MM.1S (cell line): Measurements from ENCODE around the gene PDE1C.

ENCODE experiments used
- DNase-seq: peaks from one replicate; pipeline ENCODE4 v3.0.0-alpha.2; 2015
- H2AFZ ChIP-seq: fragments of 300-600 bp; sonication (generic); 2 replicates; pipeline ENCODE4 v1.6.0; 2016; ENCODE audit warnings: antibody characterized with exemption, low read length
- H3F3A ChIP-seq: fragments of 300-600 bp; sonication (generic); 2 replicates; pipeline ENCODE4 v1.6.1; 2016; ENCODE audit warnings: mild to moderate bottlenecking, antibody characterized with exemption, low read length, moderate library complexity, mixed read lengths; ENCODE audit not compliant: insufficient read depth
- H3K27ac ChIP-seq: fragments of 300-600 bp; sonication (generic); 2 replicates; pipeline ENCODE4 v1.5.1; 2016; ENCODE audit warnings: mild to moderate bottlenecking, low read length
- H3K27me3 ChIP-seq: fragments of 300-600 bp; sonication (generic); replicated peaks from 2 replicates; pipeline ENCODE4 v1.6.0; 2016; ENCODE audit warnings: low read length; ENCODE audit not compliant: insufficient read depth
- H3K36me3 ChIP-seq: fragments of 300-600 bp; sonication (generic); replicated peaks from 2 replicates; pipeline ENCODE4 v1.6.1; 2016; ENCODE audit warnings: mild to moderate bottlenecking, low read length, mixed read lengths; ENCODE audit not compliant: insufficient read depth
- H3K4me1 ChIP-seq: fragments of 300-600 bp; sonication (generic); 2 replicates; pipeline ENCODE4 v1.6.1; 2016; ENCODE audit warnings: low read length, mixed read lengths
- H3K4me2 ChIP-seq: fragments of 300-600 bp; sonication (generic); 2 replicates; pipeline ENCODE4 v1.6.0; 2016; ENCODE audit warnings: low read depth, low read length
- H3K4me3 ChIP-seq: fragments of 300-600 bp; sonication (generic); 2 replicates; pipeline ENCODE4 v1.5.1; 2016; ENCODE audit warnings: low read length, mixed read lengths
- H3K79me2 ChIP-seq: fragments of 300-600 bp; sonication (generic); 2 replicates; pipeline ENCODE4 v1.6.1; 2016; ENCODE audit warnings: mixed run types, low read length, mixed read lengths
- H3K9ac ChIP-seq: fragments of 300-600 bp; sonication (generic); 2 replicates; pipeline ENCODE4 v1.6.1; 2016; ENCODE audit warnings: low read length, mixed read lengths
- H3K9me2 ChIP-seq: fragments of 300-600 bp; sonication (generic); replicated peaks from 2 replicates; pipeline ENCODE4 v1.6.1; 2016; ENCODE audit warnings: mild to moderate bottlenecking, low read length, mixed read lengths; ENCODE audit not compliant: insufficient read depth
- H3K9me3 ChIP-seq: fragments of 300-600 bp; sonication (generic); replicated peaks from 2 replicates; pipeline ENCODE4 v1.6.1; 2016; ENCODE audit warnings: mild to moderate bottlenecking, low read length, mixed read lengths; ENCODE audit not compliant: insufficient read depth
- H4K20me1 ChIP-seq: fragments of 300-600 bp; sonication (generic); 2 replicates; pipeline ENCODE4 v1.6.1; 2016; ENCODE audit warnings: mild to moderate bottlenecking, low read length, moderate library complexity, mixed read lengths; ENCODE audit not compliant: insufficient read depth
- EZH2 ChIP-seq: fragments of 300-600 bp; sonication (generic); optimal IDR thresholded peaks from 2 replicates; pipeline ENCODE3; 2017; ENCODE audit warnings: low read depth, mild to moderate bottlenecking, antibody characterized with exemption, low read length, mixed read lengths
- EZH2phosphoT487 ChIP-seq: fragments of 300-600 bp; sonication (generic); IDR thresholded peaks from 2 replicates; pipeline ENCODE4 v1.6.1; 2018; ENCODE audit warnings: antibody characterized with exemption, low read length
- TF ChIP-seq, protein P1 (sequence below): fragments of 300-600 bp; sonication (generic); IDR thresholded peaks from 2 replicates; pipeline ENCODE4 v1.5.1; 2016; ENCODE audit warnings: antibody characterized with exemption, low read length, mixed read lengths

The PDE1C gene

DNA sequence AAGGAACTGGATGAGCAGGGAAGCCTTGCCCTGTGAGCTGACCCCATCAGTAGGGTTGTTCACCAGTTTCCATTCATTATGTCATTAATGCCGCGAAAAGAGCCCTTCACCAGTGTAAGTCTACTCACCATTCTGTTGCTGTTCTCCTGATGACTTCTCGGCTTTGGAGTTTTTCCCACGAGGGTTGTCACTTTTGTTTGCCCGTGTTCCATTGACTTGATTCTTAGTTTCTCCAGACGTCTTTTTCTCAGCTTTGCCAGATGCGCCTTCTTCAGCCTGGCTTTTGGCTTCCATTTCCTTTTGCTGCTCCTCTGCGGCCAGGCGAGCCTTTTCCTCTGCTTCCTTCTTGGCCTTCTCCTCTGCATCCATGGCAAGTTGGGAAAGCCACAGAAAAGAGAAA is 254.4 kb downstream of the PDE1C start:
- no peak overlapping the region for H3K4me2 ChIP-seq
- no peaks in the 10 kb centered on the region for H3K4me1 ChIP-seq
- H3K9me3 ChIP-seq: no peaks in the 10 kb centered on the region
- H3K27me3 ChIP-seq: no peaks in the 10 kb centered on the region
- no peaks in the 10 kb centered on the region for H3F3A ChIP-seq
- H3K4me3 ChIP-seq: no peak overlapping the region
- H3K9ac ChIP-seq: no peak overlapping the region
- no peaks in the 10 kb centered on the region for H3K79me2 ChIP-seq
- DNase-seq: no peak
- no peaks in the 10 kb centered on the region for H3K9me2 ChIP-seq
- H4K20me1 ChIP-seq: no peaks in the 10 kb centered on the region
- no peak overlapping the region for H3K27ac ChIP-seq
- no peaks in the 10 kb centered on the region for H3K36me3 ChIP-seq
- no peak overlapping the region for H2AFZ ChIP-seq
- TF ChIP-seq EZH2phosphoT487 (no peak), EZH2 (no peak)
- TF ChIP-seq, protein P1, sequence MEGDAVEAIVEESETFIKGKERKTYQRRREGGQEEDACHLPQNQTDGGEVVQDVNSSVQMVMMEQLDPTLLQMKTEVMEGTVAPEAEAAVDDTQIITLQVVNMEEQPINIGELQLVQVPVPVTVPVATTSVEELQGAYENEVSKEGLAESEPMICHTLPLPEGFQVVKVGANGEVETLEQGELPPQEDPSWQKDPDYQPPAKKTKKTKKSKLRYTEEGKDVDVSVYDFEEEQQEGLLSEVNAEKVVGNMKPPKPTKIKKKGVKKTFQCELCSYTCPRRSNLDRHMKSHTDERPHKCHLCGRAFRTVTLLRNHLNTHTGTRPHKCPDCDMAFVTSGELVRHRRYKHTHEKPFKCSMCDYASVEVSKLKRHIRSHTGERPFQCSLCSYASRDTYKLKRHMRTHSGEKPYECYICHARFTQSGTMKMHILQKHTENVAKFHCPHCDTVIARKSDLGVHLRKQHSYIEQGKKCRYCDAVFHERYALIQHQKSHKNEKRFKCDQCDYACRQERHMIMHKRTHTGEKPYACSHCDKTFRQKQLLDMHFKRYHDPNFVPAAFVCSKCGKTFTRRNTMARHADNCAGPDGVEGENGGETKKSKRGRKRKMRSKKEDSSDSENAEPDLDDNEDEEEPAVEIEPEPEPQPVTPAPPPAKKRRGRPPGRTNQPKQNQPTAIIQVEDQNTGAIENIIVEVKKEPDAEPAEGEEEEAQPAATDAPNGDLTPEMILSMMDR: no peak

DNA sequence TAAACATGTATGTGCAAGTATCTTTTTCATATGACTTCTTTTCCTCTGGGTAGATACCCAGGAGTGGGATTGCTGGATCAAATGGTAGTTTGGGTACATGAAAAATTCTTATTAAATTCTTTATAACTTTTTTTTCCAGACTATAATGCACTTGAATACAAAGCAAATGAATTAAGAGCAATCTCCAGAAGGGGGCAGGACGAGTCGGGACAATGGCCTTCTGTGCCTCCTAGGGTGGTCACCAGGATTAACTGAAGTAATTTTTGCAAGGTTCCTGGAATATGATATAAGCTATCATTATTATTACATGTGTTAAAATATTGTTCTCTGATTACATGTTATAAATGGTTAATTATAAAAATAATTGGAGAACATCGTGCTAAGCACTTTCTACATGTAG is 256.0 kb downstream of the PDE1C start:
- no peaks in the 10 kb centered on the region for H4K20me1 ChIP-seq
- no peaks in the 10 kb centered on the region for H3F3A ChIP-seq
- no peaks in the 10 kb centered on the region for H3K9me2 ChIP-seq
- no peaks in the 10 kb centered on the region for H3K79me2 ChIP-seq
- H3K9ac ChIP-seq: no peak overlapping the region
- no peaks in the 10 kb centered on the region for H3K9me3 ChIP-seq
- TF ChIP-seq EZH2phosphoT487: no peak
- TF ChIP-seq, protein P1: no peak
- TF ChIP-seq EZH2: no peak
- H3K36me3 ChIP-seq: no peaks in the 10 kb centered on the region
- no peak overlapping the region for H3K4me2 ChIP-seq
- DNase-seq: no peak
- H2AFZ ChIP-seq: no peak overlapping the region
- H3K27ac ChIP-seq: no peak overlapping the region
- no peaks in the 10 kb centered on the region for H3K27me3 ChIP-seq
- H3K4me1 ChIP-seq: no peaks in the 10 kb centered on the region
- H3K4me3 ChIP-seq: no peak overlapping the region

DNA sequence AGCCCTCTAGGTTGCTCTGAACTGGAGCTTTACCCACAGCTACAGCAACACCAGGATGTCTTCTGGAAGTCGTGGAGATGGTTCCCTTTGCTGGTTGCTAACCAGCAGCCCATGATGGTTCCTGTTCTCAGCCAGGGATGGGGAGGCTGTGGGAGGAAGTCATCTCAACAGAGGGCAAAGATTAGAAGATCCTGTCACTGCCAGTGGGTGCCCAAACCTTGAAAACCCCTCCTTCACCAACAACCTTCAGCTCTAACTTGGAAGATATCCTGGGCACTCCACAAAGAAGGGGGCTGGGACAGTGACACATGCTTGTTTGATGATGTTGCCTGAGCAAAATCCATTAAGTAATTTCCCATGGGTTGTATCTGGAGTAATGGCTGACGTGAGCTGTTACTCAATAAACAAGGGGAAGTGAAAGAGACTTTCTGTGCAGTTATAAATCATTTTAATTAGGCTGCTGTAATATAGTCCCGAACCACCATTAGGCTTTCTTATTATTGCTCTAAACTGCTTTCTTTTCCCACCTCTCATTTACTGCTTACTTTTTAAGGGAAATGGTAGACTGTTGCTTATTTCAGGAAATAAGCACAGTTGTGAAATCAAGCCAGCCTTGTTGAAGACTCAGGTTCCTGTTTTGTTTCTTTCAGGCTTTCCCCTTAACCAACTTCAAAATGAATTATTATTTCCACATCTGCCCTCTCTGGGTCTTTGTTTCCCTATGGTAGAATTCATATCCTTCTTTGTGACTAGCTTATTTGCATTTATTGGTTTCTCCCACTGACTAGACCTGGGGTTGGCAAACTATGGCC is 258.4 kb downstream of the PDE1C start:
- no peaks in the 10 kb centered on the region for H4K20me1 ChIP-seq
- no peaks in the 10 kb centered on the region for H3K9me3 ChIP-seq
- no peaks in the 10 kb centered on the region for H3K9me2 ChIP-seq
- no peak overlapping the region for H2AFZ ChIP-seq
- H3K27ac ChIP-seq: no peak overlapping the region
- no peak overlapping the region for H3K9ac ChIP-seq
- H3K4me3 ChIP-seq: no peak overlapping the region
- no peaks in the 10 kb centered on the region for H3K27me3 ChIP-seq
- TF ChIP-seq, protein P1: no peak
- TF ChIP-seq EZH2: no peak
- no peak for TF ChIP-seq EZH2phosphoT487
- H3F3A ChIP-seq: no peaks in the 10 kb centered on the region
- no peaks in the 10 kb centered on the region for H3K79me2 ChIP-seq
- H3K4me1 ChIP-seq: no peaks in the 10 kb centered on the region
- H3K4me2 ChIP-seq: no peak overlapping the region
- H3K36me3 ChIP-seq: no peaks in the 10 kb centered on the region
- DNase-seq: no peak
